A549 (cell line): ENCODE data around the gene PRRX1.

Source experiments
- NFE2L2 ChIP-seq: fragments of 150-350 bp; conservative IDR thresholded peaks from 2 replicates; pipeline ENCODE4 v1.6.1; 2014; ENCODE audit warnings: low read length
- POLR2A ChIP-seq: IDR thresholded peaks from 2 replicates; pipeline ENCODE4 v1.6.1; 2012; ENCODE audit warnings: mild to moderate bottlenecking, low read length
- RAD21 ChIP-seq, 2 experiments: fragments of >200 bp in 1 of 2; sonication (Bioruptor Twin) in 1 of 2; formaldehyde crosslinking in 1 of 2; IDR thresholded peaks in 1 of 2; conservative IDR thresholded peaks in 1 of 2; 2 replicates in 1 of 2; 3 replicates in 1 of 2; pipeline ENCODE4 v1.6.1; 2012 to 2018; ENCODE audit warnings: inconsistent platforms in 1 of 2
- TF ChIP-seq, protein P1 (sequence below): fragments of >200 bp; sonication (Bioruptor Twin); formaldehyde crosslinking; IDR thresholded peaks from 3 replicates; pipeline ENCODE4 v1.5.1; 2016
- TF ChIP-seq, protein P2 (sequence below): fragments of 200-600 bp; sonication (generic); IDR thresholded peaks from 2 replicates; pipeline ENCODE4 v1.6.1; 2016; ENCODE audit warnings: antibody characterized with exemption, mild to moderate bottlenecking, moderate library complexity

DNA sequence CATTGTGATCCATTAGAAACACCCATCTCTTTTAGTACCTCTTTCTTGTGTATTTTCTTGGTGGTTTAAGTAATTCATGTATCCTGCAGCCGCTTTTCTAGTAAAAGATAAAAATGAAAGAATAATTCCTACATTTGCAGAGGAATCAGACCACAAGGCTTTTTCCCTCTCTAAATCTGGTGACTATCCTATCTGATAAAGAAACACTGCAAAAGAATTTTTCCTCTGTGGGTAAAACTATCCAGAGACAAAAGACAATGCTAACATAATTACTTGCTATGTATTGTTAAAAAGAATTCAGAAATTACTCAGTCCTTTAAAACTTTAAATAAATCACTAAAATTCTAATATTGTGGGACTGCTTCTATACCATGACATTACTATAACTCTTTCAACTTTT, 51.0 kb downstream of the PRRX1 start:
- TF ChIP-seq NFE2L2: no peak
- TF ChIP-seq POLR2A: no peak
- TF ChIP-seq, protein P1, sequence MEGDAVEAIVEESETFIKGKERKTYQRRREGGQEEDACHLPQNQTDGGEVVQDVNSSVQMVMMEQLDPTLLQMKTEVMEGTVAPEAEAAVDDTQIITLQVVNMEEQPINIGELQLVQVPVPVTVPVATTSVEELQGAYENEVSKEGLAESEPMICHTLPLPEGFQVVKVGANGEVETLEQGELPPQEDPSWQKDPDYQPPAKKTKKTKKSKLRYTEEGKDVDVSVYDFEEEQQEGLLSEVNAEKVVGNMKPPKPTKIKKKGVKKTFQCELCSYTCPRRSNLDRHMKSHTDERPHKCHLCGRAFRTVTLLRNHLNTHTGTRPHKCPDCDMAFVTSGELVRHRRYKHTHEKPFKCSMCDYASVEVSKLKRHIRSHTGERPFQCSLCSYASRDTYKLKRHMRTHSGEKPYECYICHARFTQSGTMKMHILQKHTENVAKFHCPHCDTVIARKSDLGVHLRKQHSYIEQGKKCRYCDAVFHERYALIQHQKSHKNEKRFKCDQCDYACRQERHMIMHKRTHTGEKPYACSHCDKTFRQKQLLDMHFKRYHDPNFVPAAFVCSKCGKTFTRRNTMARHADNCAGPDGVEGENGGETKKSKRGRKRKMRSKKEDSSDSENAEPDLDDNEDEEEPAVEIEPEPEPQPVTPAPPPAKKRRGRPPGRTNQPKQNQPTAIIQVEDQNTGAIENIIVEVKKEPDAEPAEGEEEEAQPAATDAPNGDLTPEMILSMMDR: no peak
- TF ChIP-seq RAD21 (conservative IDR thresholded peaks at IDR 0.05 in 1 of 2, IDR thresholded peaks at IDR 0.05 in 1 of 2): no peak
- TF ChIP-seq, protein P2, sequence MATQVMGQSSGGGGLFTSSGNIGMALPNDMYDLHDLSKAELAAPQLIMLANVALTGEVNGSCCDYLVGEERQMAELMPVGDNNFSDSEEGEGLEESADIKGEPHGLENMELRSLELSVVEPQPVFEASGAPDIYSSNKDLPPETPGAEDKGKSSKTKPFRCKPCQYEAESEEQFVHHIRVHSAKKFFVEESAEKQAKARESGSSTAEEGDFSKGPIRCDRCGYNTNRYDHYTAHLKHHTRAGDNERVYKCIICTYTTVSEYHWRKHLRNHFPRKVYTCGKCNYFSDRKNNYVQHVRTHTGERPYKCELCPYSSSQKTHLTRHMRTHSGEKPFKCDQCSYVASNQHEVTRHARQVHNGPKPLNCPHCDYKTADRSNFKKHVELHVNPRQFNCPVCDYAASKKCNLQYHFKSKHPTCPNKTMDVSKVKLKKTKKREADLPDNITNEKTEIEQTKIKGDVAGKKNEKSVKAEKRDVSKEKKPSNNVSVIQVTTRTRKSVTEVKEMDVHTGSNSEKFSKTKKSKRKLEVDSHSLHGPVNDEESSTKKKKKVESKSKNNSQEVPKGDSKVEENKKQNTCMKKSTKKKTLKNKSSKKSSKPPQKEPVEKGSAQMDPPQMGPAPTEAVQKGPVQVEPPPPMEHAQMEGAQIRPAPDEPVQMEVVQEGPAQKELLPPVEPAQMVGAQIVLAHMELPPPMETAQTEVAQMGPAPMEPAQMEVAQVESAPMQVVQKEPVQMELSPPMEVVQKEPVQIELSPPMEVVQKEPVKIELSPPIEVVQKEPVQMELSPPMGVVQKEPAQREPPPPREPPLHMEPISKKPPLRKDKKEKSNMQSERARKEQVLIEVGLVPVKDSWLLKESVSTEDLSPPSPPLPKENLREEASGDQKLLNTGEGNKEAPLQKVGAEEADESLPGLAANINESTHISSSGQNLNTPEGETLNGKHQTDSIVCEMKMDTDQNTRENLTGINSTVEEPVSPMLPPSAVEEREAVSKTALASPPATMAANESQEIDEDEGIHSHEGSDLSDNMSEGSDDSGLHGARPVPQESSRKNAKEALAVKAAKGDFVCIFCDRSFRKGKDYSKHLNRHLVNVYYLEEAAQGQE: no peak
